Neural cell (in vitro differentiated cells): ENCODE results near the gene CRIP3.

Source experiments
- CTCF ChIP-seq: fragments of 450-650 bp; IDR thresholded peaks from 2 replicates; pipeline ENCODE4 v1.5.1; 2014; ENCODE audit warnings: antibody characterized with exemption, mild to moderate bottlenecking, moderate library complexity; ENCODE audit not compliant: poor library complexity, severe bottlenecking
- EP300 ChIP-seq: fragments of 450-650 bp; conservative IDR thresholded peaks from 2 replicates; pipeline ENCODE4 v1.6.1; 2014; ENCODE audit warnings: antibody characterized with exemption, mild to moderate bottlenecking, moderate library complexity; ENCODE audit not compliant: poor library complexity, severe bottlenecking
- EZH2 ChIP-seq: fragments of 200-600, 300-800 bp; shearing (Covaris generic), sonication (generic); IDR thresholded peaks from 2 replicates; pipeline ENCODE4 v1.6.1; 2014; ENCODE audit warnings: antibody characterized with exemption, low read length, borderline replicate concordance, mild to moderate bottlenecking; ENCODE audit not compliant: insufficient read depth, poor library complexity, severe bottlenecking
- MXI1 ChIP-seq: fragments of 450-650 bp; conservative IDR thresholded peaks from 2 replicates; pipeline ENCODE4 v1.6.1; 2014; ENCODE audit warnings: antibody characterized with exemption, mild to moderate bottlenecking; ENCODE audit not compliant: poor library complexity, severe bottlenecking
- POLR2AphosphoS5 ChIP-seq: IDR thresholded peaks from 2 replicates; pipeline ENCODE4 v1.6.1; 2012
- RAD21 ChIP-seq: fragments of 450-650 bp; conservative IDR thresholded peaks from 2 replicates; pipeline ENCODE4 v1.6.1; 2014; ENCODE audit warnings: antibody characterized with exemption, mild to moderate bottlenecking, moderate library complexity
- REST ChIP-seq: IDR thresholded peaks from 2 replicates; pipeline ENCODE4 v1.6.1; 2012; ENCODE audit warnings: borderline replicate concordance
- SMC3 ChIP-seq: fragments of 450-650 bp; conservative IDR thresholded peaks from 2 replicates; pipeline ENCODE4 v1.6.1; 2014; ENCODE audit warnings: antibody characterized with exemption, mild to moderate bottlenecking, moderate library complexity; ENCODE audit not compliant: poor library complexity

DNA sequence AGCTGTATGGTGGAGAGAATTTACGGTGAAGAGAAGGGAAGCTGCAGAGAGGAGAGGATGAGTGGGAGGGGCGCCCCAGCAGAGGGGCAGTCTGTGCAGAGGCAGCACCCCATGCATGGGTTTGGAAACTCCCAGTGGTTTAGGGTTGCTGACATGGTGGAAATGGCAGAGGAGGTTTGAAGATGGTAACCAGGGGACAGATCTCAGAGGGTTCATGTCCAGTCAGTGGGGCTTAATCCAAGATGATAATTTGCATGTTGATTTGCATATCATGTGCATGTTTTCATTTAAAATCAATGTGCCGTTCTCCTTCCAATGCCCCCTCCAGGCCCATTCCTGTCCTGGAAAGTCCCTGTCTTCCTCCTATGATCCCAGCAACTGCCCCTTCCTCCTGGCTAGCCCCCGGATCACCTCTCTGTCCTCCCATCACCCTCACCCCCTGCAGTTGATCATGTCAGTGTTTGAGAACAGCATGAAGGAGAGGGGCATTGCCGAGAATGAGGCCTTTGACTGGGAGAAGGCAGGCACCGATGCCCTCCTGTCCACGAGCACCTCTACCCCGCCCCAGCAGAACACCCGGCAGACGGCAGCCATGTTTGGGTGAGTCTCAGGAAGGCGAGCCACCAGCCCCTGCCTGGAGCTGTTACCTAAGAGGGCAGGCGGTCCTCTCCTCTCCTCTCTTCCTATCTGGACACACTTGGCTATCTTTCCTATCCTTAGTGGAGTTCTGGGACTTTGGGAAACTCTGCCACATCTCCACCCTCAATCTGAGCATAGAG is 51.1 kb downstream of the CRIP3 start:
- TF ChIP-seq POLR2AphosphoS5 (no peak), CTCF (no peak), EP300 (no peak), EZH2 (no peak), REST (no peak), RAD21 (no peak), MXI1 (no peak), SMC3 (no peak)
